AG04449 (cell line): ENCODE data around the gene RAP1GAP.

Experiments used
- CTCF ChIA-PET: fragments of 350-600 bp; formaldehyde crosslinking; extraction: SDS; loops from one replicate; lab custom pipeline; 2021; ENCODE audit warnings: antibody characterized with exemption; lab: Yijun Ruan, JAX
- POLR2A ChIA-PET: fragments of 400-600, 350-600 bp; formaldehyde crosslinking; extraction: SDS; loops from one replicate; lab custom pipeline; 2020; ENCODE audit warnings: antibody characterized with exemption, inconsistent platforms; lab: Yijun Ruan, JAX
- DNase-seq: peaks from one replicate; pipeline ENCODE4 v3.0.0-alpha.2; 2010; ENCODE audit warnings: low read depth, low spot score
- H3K4me3 ChIP-seq: 2 replicates; pipeline ENCODE4 v1.5.1; 2011; ENCODE audit warnings: low read depth, mild to moderate bottlenecking, control low read depth, low read length
- TF ChIP-seq, protein P1 (sequence below): IDR thresholded peaks from one replicate; pipeline ENCODE4 v1.5.1; 2011; ENCODE audit warnings: mild to moderate bottlenecking, moderate library complexity, low read length, control low read depth, inconsistent platforms; ENCODE audit not compliant: insufficient read depth; ENCODE audit errors: missing control alignments

The RAP1GAP gene

GRCh38 chr1:21576031-21576797 is 92.9 kb downstream of the RAP1GAP start:
- DNase-seq = no peak
- TF ChIP-seq, protein P1, sequence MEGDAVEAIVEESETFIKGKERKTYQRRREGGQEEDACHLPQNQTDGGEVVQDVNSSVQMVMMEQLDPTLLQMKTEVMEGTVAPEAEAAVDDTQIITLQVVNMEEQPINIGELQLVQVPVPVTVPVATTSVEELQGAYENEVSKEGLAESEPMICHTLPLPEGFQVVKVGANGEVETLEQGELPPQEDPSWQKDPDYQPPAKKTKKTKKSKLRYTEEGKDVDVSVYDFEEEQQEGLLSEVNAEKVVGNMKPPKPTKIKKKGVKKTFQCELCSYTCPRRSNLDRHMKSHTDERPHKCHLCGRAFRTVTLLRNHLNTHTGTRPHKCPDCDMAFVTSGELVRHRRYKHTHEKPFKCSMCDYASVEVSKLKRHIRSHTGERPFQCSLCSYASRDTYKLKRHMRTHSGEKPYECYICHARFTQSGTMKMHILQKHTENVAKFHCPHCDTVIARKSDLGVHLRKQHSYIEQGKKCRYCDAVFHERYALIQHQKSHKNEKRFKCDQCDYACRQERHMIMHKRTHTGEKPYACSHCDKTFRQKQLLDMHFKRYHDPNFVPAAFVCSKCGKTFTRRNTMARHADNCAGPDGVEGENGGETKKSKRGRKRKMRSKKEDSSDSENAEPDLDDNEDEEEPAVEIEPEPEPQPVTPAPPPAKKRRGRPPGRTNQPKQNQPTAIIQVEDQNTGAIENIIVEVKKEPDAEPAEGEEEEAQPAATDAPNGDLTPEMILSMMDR = no peak
- CTCF ChIA-PET = interaction anchor here (1.4 to 9.0 kb wide), 2 partner anchors 81 to 206 kb away, joined by 3 to 147 read pairs; no protein-coding TSS in a partner anchor
- POLR2A ChIA-PET = no interaction called here
- no peak overlapping the region for H3K4me3 ChIP-seq

GRCh38 chr1:21575351-21575942 is 93.7 kb downstream of the RAP1GAP start:
- ChIA-PET POLR2A (no interaction called here), CTCF (interaction anchor here (0.8 to 9.0 kb wide), 12 partner anchors 11 to 344 kb away, joined by 3 to 147 read pairs (median 4); partner anchors contain the start of gene ALPL)
- H3K4me3 ChIP-seq = no peak overlapping the region
- no peak for DNase-seq
- TF ChIP-seq, protein P1 = no peak

DNA sequence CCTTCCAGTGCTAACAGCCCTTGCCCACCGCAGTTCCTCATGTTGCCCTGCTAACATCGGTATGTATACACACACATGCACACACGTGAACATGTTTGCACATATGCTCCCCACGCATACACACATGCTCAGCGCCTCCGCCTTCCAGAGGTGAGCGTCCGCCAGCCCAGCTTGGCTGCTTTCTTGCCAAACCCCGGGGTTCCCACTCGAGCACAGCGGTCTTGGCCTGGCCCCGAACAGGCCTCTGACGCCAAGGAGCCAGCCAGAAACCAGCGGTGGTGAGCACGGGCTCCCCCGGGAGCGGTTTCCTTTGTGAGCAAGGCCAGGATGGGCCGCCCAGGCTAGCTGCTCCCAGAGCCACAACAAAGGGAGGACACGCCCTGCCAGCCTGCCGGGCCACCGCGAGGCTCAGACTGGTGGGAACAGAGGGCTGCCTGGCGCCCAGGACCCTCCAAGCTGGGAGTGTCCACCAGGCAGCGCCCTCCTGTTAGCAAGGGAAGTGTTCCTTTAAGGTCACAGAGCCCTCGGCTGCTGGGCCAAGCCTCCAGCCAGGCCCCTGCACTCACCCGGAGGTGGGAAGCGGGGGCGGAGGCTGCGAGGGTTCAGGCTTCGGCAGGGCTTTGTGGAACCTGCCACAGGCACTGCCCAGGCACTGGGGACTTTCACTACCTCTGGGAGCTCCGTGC is 94.5 kb downstream of the RAP1GAP start:
- H3K4me3 ChIP-seq = no peak overlapping the region
- ChIA-PET CTCF (interaction anchor here (0.8 to 9.0 kb wide), 13 partner anchors 8 to 343 kb away, joined by 3 to 147 read pairs (median 4); partner anchors contain the start of gene ALPL), POLR2A (no interaction called here)
- TF ChIP-seq, protein P1 = no peak
- DNase-seq = no peak

- ChIA-PET CTCF (interaction anchor here (0.6 to 9.0 kb wide), 16 partner anchors 9 to 1057 kb away, joined by 3 to 147 read pairs (median 5); partner anchors contain the start of gene ALPL), POLR2A (no interaction called here)
- TF ChIP-seq, protein P1 = peak; percentile 60
- DNase-seq = no peak
- H3K4me3 ChIP-seq = no peak overlapping the region
Observed at GRCh38 chr1:21573971-21574465, 95.1 kb downstream of the RAP1GAP start.

- H3K4me3 ChIP-seq = no peak overlapping the region
- ChIA-PET POLR2A (no interaction called here), CTCF (interaction anchor here (0.6 to 9.0 kb wide), 13 partner anchors 9 to 1056 kb away, joined by 3 to 147 read pairs (median 7); partner anchors contain the start of gene ALPL)
- DNase-seq = no peak
- TF ChIP-seq, protein P1 = no peak
Observed at GRCh38 chr1:21573475-21573874, 95.7 kb downstream of the RAP1GAP start.
